ENCODE measurements around the gene KIAA0319L.

The KIAA0319L gene

GRCh38 chr1:35600593-35600992 is 43.4 kb upstream of the KIAA0319L start:
- POLR2A ChIA-PET, result interaction anchor here (1.1 kb wide), 1 partner anchor 8 kb away, joined by 3 read pairs; no protein-coding TSS in a partner anchor
- no peak for DNase-seq (ENCODE audit: extremely low spot score)
- CTCF ChIA-PET, result no interaction called here
- TF ChIP-seq FOXA1 (IDR thresholded peaks at IDR 0.05) (no peak), FOXM1 (IDR thresholded peaks at IDR 0.05; ENCODE audit: borderline replicate concordance) (no peak), ELF4 (IDR thresholded peaks at IDR 0.05) (no peak), SUZ12 (IDR thresholded peaks at IDR 0.05) (no peak), CTBP1 (IDR thresholded peaks at IDR 0.05; ENCODE audit: borderline replicate concordance) (no peak), ZNF384 (IDR thresholded peaks at IDR 0.05) (no peak), ARNT (IDR thresholded peaks at IDR 0.05) (no peak), L3MBTL2 (conservative IDR thresholded peaks at IDR 0.05) (no peak), NFRKB (IDR thresholded peaks at IDR 0.05) (no peak), LEF1 (IDR thresholded peaks at IDR 0.05; ENCODE audit: borderline replicate concordance) (no peak), FOXK2 (IDR thresholded peaks at IDR 0.05) (no peak), BHLHE40 (IDR thresholded peaks at IDR 0.05; ENCODE audit: borderline replicate concordance) (no peak), TARDBP (IDR thresholded peaks at IDR 0.05) (no peak)
- TF ChIP-seq, protein P1, sequence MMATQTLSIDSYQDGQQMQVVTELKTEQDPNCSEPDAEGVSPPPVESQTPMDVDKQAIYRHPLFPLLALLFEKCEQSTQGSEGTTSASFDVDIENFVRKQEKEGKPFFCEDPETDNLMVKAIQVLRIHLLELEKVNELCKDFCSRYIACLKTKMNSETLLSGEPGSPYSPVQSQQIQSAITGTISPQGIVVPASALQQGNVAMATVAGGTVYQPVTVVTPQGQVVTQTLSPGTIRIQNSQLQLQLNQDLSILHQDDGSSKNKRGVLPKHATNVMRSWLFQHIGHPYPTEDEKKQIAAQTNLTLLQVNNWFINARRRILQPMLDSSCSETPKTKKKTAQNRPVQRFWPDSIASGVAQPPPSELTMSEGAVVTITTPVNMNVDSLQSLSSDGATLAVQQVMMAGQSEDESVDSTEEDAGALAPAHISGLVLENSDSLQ (IDR thresholded peaks at IDR 0.05), result no peak

DNA sequence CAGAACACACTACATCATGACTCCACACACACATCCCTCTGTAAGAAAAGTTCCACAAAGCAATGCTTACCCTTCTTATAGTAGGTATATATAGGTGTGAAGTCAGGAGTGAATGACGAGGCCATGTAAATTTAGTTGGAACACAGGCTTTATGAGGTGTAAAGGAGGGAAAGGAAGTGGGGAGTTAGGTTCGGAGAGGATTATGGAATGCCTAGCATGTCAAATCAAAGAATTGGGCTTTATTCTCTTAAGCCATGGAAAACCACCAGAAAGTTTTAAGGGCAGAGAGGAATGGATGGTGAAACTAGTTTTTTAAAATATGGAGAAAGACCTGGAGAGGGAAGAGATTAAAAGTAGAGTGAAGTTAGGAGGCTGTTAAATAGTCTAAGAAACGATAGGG is 42.2 kb upstream of the KIAA0319L start:
- CTCF ChIA-PET, result no interaction called here
- POLR2A ChIA-PET, result interaction anchor here (1.1 kb wide), 1 partner anchor 9 kb away, joined by 3 read pairs; no protein-coding TSS in a partner anchor
- TF ChIP-seq SP1 (IDR thresholded peaks at IDR 0.05), result no peak
- TF ChIP-seq ELF4 (IDR thresholded peaks at IDR 0.05), result no peak
- no peak for TF ChIP-seq HDGF (IDR thresholded peaks at IDR 0.05; ENCODE audit: borderline replicate concordance)
- TF ChIP-seq L3MBTL2 (conservative IDR thresholded peaks at IDR 0.05), result no peak
- no peak for TF ChIP-seq FOXK2 (IDR thresholded peaks at IDR 0.05)
- TF ChIP-seq CTBP1 (IDR thresholded peaks at IDR 0.05; ENCODE audit: borderline replicate concordance), result no peak
- TF ChIP-seq FOXM1 (IDR thresholded peaks at IDR 0.05; ENCODE audit: borderline replicate concordance), result no peak
- TF ChIP-seq ARNT (IDR thresholded peaks at IDR 0.05), result no peak
- no peak for TF ChIP-seq SUZ12 (IDR thresholded peaks at IDR 0.05)
- no peak for TF ChIP-seq ZNF384 (IDR thresholded peaks at IDR 0.05)
- TF ChIP-seq LEF1 (IDR thresholded peaks at IDR 0.05; ENCODE audit: borderline replicate concordance), result no peak
- TF ChIP-seq NFRKB (IDR thresholded peaks at IDR 0.05), result no peak
- TF ChIP-seq BHLHE40 (IDR thresholded peaks at IDR 0.05; ENCODE audit: borderline replicate concordance), result no peak
- TF ChIP-seq, protein P1 (IDR thresholded peaks at IDR 0.05), result no peak
- no peak for TF ChIP-seq TARDBP (IDR thresholded peaks at IDR 0.05)
- no peak for TF ChIP-seq FOXA1 (IDR thresholded peaks at IDR 0.05)
- DNase-seq (ENCODE audit: extremely low spot score), result no peak

- CTCF ChIA-PET, result no interaction called here
- DNase-seq (ENCODE audit: extremely low spot score), result no peak
- TF ChIP-seq FOXA1 (IDR thresholded peaks at IDR 0.05), result no peak
- TF ChIP-seq NFRKB (IDR thresholded peaks at IDR 0.05), result no peak
- no peak for TF ChIP-seq SUZ12 (IDR thresholded peaks at IDR 0.05)
- POLR2A ChIA-PET, result no interaction called here
These were observed 41.7 kb upstream of the KIAA0319L start for GRCh38 chr1:35598895-35599294.

- DNase-seq (ENCODE audit: extremely low spot score), result no peak
- TF ChIP-seq, protein P1 (IDR thresholded peaks at IDR 0.05), result no peak
- no peak for TF ChIP-seq ARNT (IDR thresholded peaks at IDR 0.05)
- TF ChIP-seq NFRKB (IDR thresholded peaks at IDR 0.05), result no peak
- no peak for TF ChIP-seq SP1 (IDR thresholded peaks at IDR 0.05)
- no peak for TF ChIP-seq FOXA1 (IDR thresholded peaks at IDR 0.05)
- TF ChIP-seq BHLHE40 (IDR thresholded peaks at IDR 0.05; ENCODE audit: borderline replicate concordance), result no peak
- no peak for TF ChIP-seq FOXK2 (IDR thresholded peaks at IDR 0.05)
- no peak for TF ChIP-seq L3MBTL2 (conservative IDR thresholded peaks at IDR 0.05)
- TF ChIP-seq FOXM1 (IDR thresholded peaks at IDR 0.05; ENCODE audit: borderline replicate concordance), result no peak
- POLR2A ChIA-PET, result no interaction called here
- CTCF ChIA-PET, result no interaction called here
These were observed 40.7 kb upstream of the KIAA0319L start for GRCh38 chr1:35597870-35598269.

- ChIA-PET POLR2A (no interaction called here), CTCF (no interaction called here)
- TF ChIP-seq LEF1 (IDR thresholded peaks at IDR 0.05; ENCODE audit: borderline replicate concordance), result no peak
- no peak for TF ChIP-seq ELF4 (IDR thresholded peaks at IDR 0.05)
- TF ChIP-seq L3MBTL2 (conservative IDR thresholded peaks at IDR 0.05), result no peak
- no peak for TF ChIP-seq HDGF (IDR thresholded peaks at IDR 0.05; ENCODE audit: borderline replicate concordance)
- no peak for TF ChIP-seq FOXM1 (IDR thresholded peaks at IDR 0.05; ENCODE audit: borderline replicate concordance)
- no peak for TF ChIP-seq NFRKB (IDR thresholded peaks at IDR 0.05)
- TF ChIP-seq FOXA1 (IDR thresholded peaks at IDR 0.05), result no peak
- TF ChIP-seq, protein P1 (IDR thresholded peaks at IDR 0.05), result no peak
- TF ChIP-seq ZNF384 (IDR thresholded peaks at IDR 0.05), result no peak
- TF ChIP-seq TARDBP (IDR thresholded peaks at IDR 0.05), result no peak
- DNase-seq (ENCODE audit: extremely low spot score), result no peak
These were observed 38.5 kb upstream of the KIAA0319L start for GRCh38 chr1:35595684-35596083.
